BJ (cell line): ENCODE data around the gene RAB34. TPM values are rescaled to one million over a fixed set of nuclear protein-coding genes. Genes with fewer than 3 reads are reported as not detected.
"Not testable (repeated sequence)": the region's sequence is repeated elsewhere in the genome, so short reads cannot be mapped to it uniquely, and the experiment has no call there.

Experiments
- CTCF ChIA-PET: fragments of 350-600 bp; formaldehyde crosslinking; extraction: SDS; loops from one replicate; lab custom pipeline; 2021; ENCODE audit warnings: antibody characterized with exemption, inconsistent platforms; lab: Yijun Ruan, JAX
- POLR2A ChIA-PET: fragments of 300-600 bp; sonication (Branson Sonifier 250); formaldehyde crosslinking; extraction: SDS; loops from one replicate; lab custom pipeline; 2021; ENCODE audit warnings: antibody characterized with exemption; lab: Charles Lee
- DNase-seq: peaks from one replicate; pipeline ENCODE4 v3.0.0-alpha.2; 2011; ENCODE audit warnings: low read depth
- H3K27me3 ChIP-seq: 2 replicates; pipeline ENCODE4 v1.6.0; 2011; ENCODE audit warnings: low read length; ENCODE audit not compliant: control insufficient read depth, insufficient read depth
- H3K36me3 ChIP-seq: 2 replicates; pipeline ENCODE4 v1.5.1; 2011; ENCODE audit warnings: low read length; ENCODE audit not compliant: control insufficient read depth, insufficient read depth
- H3K4me3 ChIP-seq: 2 replicates; pipeline ENCODE4 v1.5.1; 2011; ENCODE audit warnings: low read depth, mild to moderate bottlenecking, control low read depth, low read length
- CTCF ChIP-seq: IDR thresholded peaks from 2 replicates; pipeline ENCODE4 v1.5.1; 2011; ENCODE audit warnings: low read depth, mild to moderate bottlenecking, control low read depth, inconsistent platforms, low read length, moderate library complexity; ENCODE audit not compliant: insufficient read depth
- polyA plus RNA-seq: library from polyadenylated mRNA; depleted of rRNA; stranded (reverse); fragments of >200 nt; gene quantifications from 2 replicates; pipeline ENCODE4 v1.2.3, GENCODE V29; 2011

RAB34 gene
- polyA plus RNA-seq, 1 experiment, result 473 TPM

- TF ChIP-seq CTCF, result no peak
- ChIA-PET CTCF (interaction anchor here (0.9 to 1.5 kb wide), 2 partner anchors 28 to 227 kb away, joined by 3 to 10 read pairs; no protein-coding TSS in a partner anchor), POLR2A (no interaction called here)
- Histone ChIP-seq H3K4me3 (no peak overlapping the region), H3K36me3 (peaks cover 18% of the 10 kb centered on the region), H3K27me3 (no peaks in the 10 kb centered on the region)
- no peak for DNase-seq
These were observed 4.9 kb upstream of the RAB34 start for GRCh38 chr17:28722417-28723158.

GRCh38 chr17:28720997-28721329 lies 3.3 kb upstream of the RAB34 start:
- peaks cover 18% of the 10 kb centered on the region for H3K36me3 ChIP-seq
- CTCF ChIA-PET, result interaction anchor here (1.1 to 1.2 kb wide), 3 partner anchors 10 to 43 kb away, joined by 3 to 4 read pairs (median 3); partner anchors contain the start of gene PROCA1
- H3K4me3 ChIP-seq, result peak overlapping the region; percentile 60
- H3K27me3 ChIP-seq, POLR2A ChIA-PET, DNase-seq: not testable (repeated sequence)

GRCh38 chr17:28720247-28720996 lies 2.8 kb upstream of the RAB34 start:
- peak; percentile 13; the same call in 1 of the 2 replicates for TF ChIP-seq CTCF
- no peaks in the 10 kb centered on the region for H3K27me3 ChIP-seq
- ChIA-PET CTCF (interaction anchor here (1.1 to 1.4 kb wide), 3 partner anchors 9 to 233 kb away, joined by 3 to 8 read pairs (median 4); partner anchors contain the start of gene PROCA1), POLR2A (interaction anchor here (0.6 to 1.4 kb wide), 4 partner anchors 9 to 420 kb away, joined by 3 to 40 read pairs (median 9); partner anchors contain the start of genes PHF12 and PROCA1)
- DNase-seq, result no peak
- H3K36me3 ChIP-seq, result peaks cover 19% of the 10 kb centered on the region
- H3K4me3 ChIP-seq, result peak overlapping the region; percentile 60

GRCh38 chr17:28719021-28719433 lies 1.4 kb upstream of the RAB34 start:
- TF ChIP-seq CTCF, result no peak
- H3K27me3 ChIP-seq, result no peaks in the 10 kb centered on the region
- H3K36me3 ChIP-seq, result peaks cover 27% of the 10 kb centered on the region
- ChIA-PET CTCF (interaction anchor here (1.0 to 1.9 kb wide), 5 partner anchors 7 to 235 kb away, joined by 3 to 9 read pairs (median 4); partner anchors contain the start of genes DHRS13 and PROCA1), POLR2A (interaction anchor here (0.7 to 1.4 kb wide), 4 partner anchors 8 to 233 kb away, joined by 4 to 40 read pairs (median 10); partner anchors contain the start of genes NEK8, PHF12 and PROCA1)
- H3K4me3 ChIP-seq, result peak overlapping the region; percentile 55
- no peak for DNase-seq

GRCh38 chr17:28718333-28719020 lies 809 bp upstream of the RAB34 start:
- Histone ChIP-seq H3K36me3 (peaks cover 29% of the 10 kb centered on the region), H3K27me3 (no peaks in the 10 kb centered on the region), H3K4me3 (peak overlapping the region; percentile 55)
- CTCF ChIA-PET, result interaction anchor here (1.0 to 1.9 kb wide), 3 partner anchors 9 to 184 kb away, joined by 3 to 9 read pairs (median 3); partner anchors contain the start of gene DHRS13
- POLR2A ChIA-PET, result no interaction called here
- no peak for DNase-seq
- no peak for TF ChIP-seq CTCF
